A673 (cell line): ENCODE measurements around the gene MRPL24. TPM values are rescaled to one million over a fixed set of nuclear protein-coding genes. Genes with fewer than 3 reads are reported as not detected.

ENCODE experiments used
- BruUV-seq: library from RNA; stranded (reverse); fragments of 400-500 nt; replicated peaks from 2 replicates; lab custom pipeline; 2021; lab: Mats Ljungman, UMichigan
- CTCF ChIA-PET: fragments of 300-600 bp; sonication (Branson Sonifier 250); formaldehyde crosslinking; loops from one replicate; lab custom pipeline; 2022; ENCODE audit warnings: antibody characterized with exemption; lab: Charles Lee
- POLR2A ChIA-PET: fragments of 300-600 bp; sonication (Branson Sonifier 250); formaldehyde crosslinking; loops from one replicate; lab custom pipeline; 2022; ENCODE audit warnings: antibody characterized with exemption; ENCODE audit not compliant: low non-redundant PET; lab: Charles Lee
- DNase-seq: peaks from one replicate; pipeline ENCODE4 v3.0.0-alpha.2; 2015; ENCODE audit warnings: low spot score
- H3K27ac ChIP-seq: fragments of 200-600 bp; sonication (generic); 2 replicates; pipeline ENCODE4 v1.5.1; 2016; ENCODE audit warnings: mixed run types, low read depth, mild to moderate bottlenecking, mixed read lengths, antibody characterized with exemption, low read length; ENCODE audit not compliant: poor library complexity, severe bottlenecking
- H3K27me3 ChIP-seq: fragments of 200-600 bp; sonication (generic); replicated peaks from 2 replicates; pipeline ENCODE4 v1.6.1; 2017; ENCODE audit warnings: mixed run types, low read depth, mild to moderate bottlenecking, mixed read lengths, antibody characterized with exemption, low read length; ENCODE audit not compliant: insufficient read depth, poor library complexity
- H3K36me3 ChIP-seq: fragments of 200-600 bp; sonication (generic); 2 replicates; pipeline ENCODE4 v1.6.1; 2016; ENCODE audit warnings: mixed run types, mild to moderate bottlenecking, mixed read lengths, antibody characterized with exemption, low read length; ENCODE audit not compliant: insufficient read depth, poor library complexity, severe bottlenecking
- H3K4me1 ChIP-seq: fragments of 200-600 bp; sonication (generic); 2 replicates; pipeline ENCODE4 v1.6.1; 2017; ENCODE audit warnings: mixed run types, mild to moderate bottlenecking, mixed read lengths, antibody characterized with exemption, low read length; ENCODE audit not compliant: insufficient read depth, poor library complexity, severe bottlenecking
- H3K4me3 ChIP-seq: fragments of 200-600 bp; sonication (generic); 2 replicates; pipeline ENCODE4 v1.5.1; 2016; ENCODE audit warnings: low read depth, mixed run types, mild to moderate bottlenecking, mixed read lengths, low read length; ENCODE audit not compliant: poor library complexity, severe bottlenecking
- H3K9me3 ChIP-seq: fragments of 200-600 bp; sonication (generic); 2 replicates; pipeline ENCODE4 v1.6.1; 2016; ENCODE audit warnings: mixed run types, low read depth, mild to moderate bottlenecking, mixed read lengths, antibody characterized with exemption, low read length; ENCODE audit not compliant: poor library complexity, severe bottlenecking
- CTCF ChIP-seq: fragments of 300-800, 200-600 bp; sonication (generic); conservative IDR thresholded peaks from 2 replicates; pipeline ENCODE4 v1.5.1; 2017; ENCODE audit warnings: low read depth, mild to moderate bottlenecking, antibody characterized with exemption, low read length, moderate library complexity, mixed read lengths
- EZH2 ChIP-seq: fragments of 200-600 bp; sonication (generic); IDR thresholded peaks from 2 replicates; pipeline ENCODE4 v1.6.1; 2017; ENCODE audit warnings: borderline replicate concordance, low read depth, mild to moderate bottlenecking, mixed read lengths, antibody characterized with exemption, low read length; ENCODE audit not compliant: poor library complexity, severe bottlenecking
- intact Hi-C: fragments of 100-400 bp; cut with micrococcal nuclease; formaldehyde crosslinking; loops from one replicate; pipeline ENCODE4 v1.10.0; 2022; ENCODE audit not compliant: unreplicated experiment
- total RNA-seq: library from RNA; stranded (reverse); gene quantifications from 2 replicates; pipeline ENCODE4 v1.2.3, GENCODE V29; 2021

Gene MRPL24
- total RNA-seq, 1 experiment from 2014 or later, result 85.7 TPM

GRCh38 chr1:156767879-156768604 is 27.2 kb upstream of the MRPL24 start:
- CTCF ChIA-PET, result interaction anchor here (1.0 to 1.4 kb wide), 3 partner anchors 21 to 79 kb away, joined by 3 to 4 read pairs (median 4); no protein-coding TSS in a partner anchor
- peak; percentile 51 for DNase-seq
- TF ChIP-seq CTCF (no peak), EZH2 (no peak)
- POLR2A ChIA-PET, result interaction anchor here (0.6 kb wide), 1 partner anchor 16 kb away, joined by 3 read pairs; no protein-coding TSS in a partner anchor
- peak overlapping the region; percentile 94 for H3K27ac ChIP-seq
- H3K9me3 ChIP-seq, result no peaks in the 10 kb centered on the region
- no peaks in the 10 kb centered on the region for H3K27me3 ChIP-seq
- intact Hi-C loops, result loop anchor here (1.0 to 2.0 kb wide), 3 partner anchors 17 to 39 kb away; partner anchors contain the start of genes HDGF, ISG20L2, METTL25B and MRPL24
- peak overlapping the region; percentile 89 for H3K4me3 ChIP-seq
- BruUV-seq, result no TSS peak
- peaks cover 8% of the 10 kb centered on the region for H3K36me3 ChIP-seq
- H3K4me1 ChIP-seq, result peaks cover 14% of the 10 kb centered on the region

GRCh38 chr1:156767101-156767878 is 26.4 kb upstream of the MRPL24 start, which contains the start of gene PRCC:
PRCC (plus strand) TSS chr1:156767535; CDS start chr1:156767772, 237 bp downstream.
- TSS peak; percentile 40 for BruUV-seq
- Histone ChIP-seq H3K9me3 (no peaks in the 10 kb centered on the region), H3K27me3 (no peaks in the 10 kb centered on the region), H3K36me3 (peaks cover 8% of the 10 kb centered on the region), H3K4me3 (peak within 1 kb of the TSS; percentile 89), H3K4me1 (peaks cover 14% of the 10 kb centered on the region), H3K27ac (peak within 1 kb of the TSS; percentile 94)
- intact Hi-C loops, result loop anchor here (1.0 to 2.0 kb wide), 2 partner anchors 16 to 26 kb away; partner anchors contain the start of genes HDGF and MRPL24
- POLR2A ChIA-PET, result interaction anchor here (0.6 kb wide), 1 partner anchor 15 kb away, joined by 3 read pairs; no protein-coding TSS in a partner anchor
- CTCF ChIA-PET, result interaction anchor here (0.6 to 1.4 kb wide), 4 partner anchors 20 to 106 kb away, joined by 4 to 9 read pairs (median 4); partner anchors contain the start of gene MRPL24
- peak; percentile 100 for DNase-seq
- TF ChIP-seq EZH2 (no peak), CTCF (no peak)
